T-helper 2 cell treated with Interferon-gamma antibody and Interleukin-4, amounts not matched to agents 5 μg/mL and 100 μg/mL, for 36 hours (primary cell): ENCODE data around the gene NT5C1A.

Experiments
- DNase-seq: peaks from one replicate; pipeline ENCODE4 v3.0.0; 2021; ENCODE audit warnings: low spot score
- H3K27ac Mint-ChIP-seq: one replicate; pipeline ENCODE4 v1.8.0; 2021; ENCODE audit warnings: mild to moderate bottlenecking, mixed read lengths
- H3K27me3 Mint-ChIP-seq: one replicate; pipeline ENCODE4 v1.8.0; 2021; ENCODE audit warnings: low read depth, mixed read lengths
- H3K36me3 Mint-ChIP-seq: one replicate; pipeline ENCODE4 v1.8.0; 2021; ENCODE audit warnings: low read depth, mixed read lengths
- H3K4me1 Mint-ChIP-seq: one replicate; pipeline ENCODE4 v1.8.0; 2021; ENCODE audit warnings: low read depth, mixed read lengths
- H3K4me3 Mint-ChIP-seq: one replicate; pipeline ENCODE4 v1.8.0; 2022; ENCODE audit warnings: mild to moderate bottlenecking, moderate library complexity, mixed read lengths
- H3K9me3 Mint-ChIP-seq: one replicate; pipeline ENCODE4 v1.8.0; 2021; ENCODE audit warnings: mixed read lengths

Gene NT5C1A

DNA sequence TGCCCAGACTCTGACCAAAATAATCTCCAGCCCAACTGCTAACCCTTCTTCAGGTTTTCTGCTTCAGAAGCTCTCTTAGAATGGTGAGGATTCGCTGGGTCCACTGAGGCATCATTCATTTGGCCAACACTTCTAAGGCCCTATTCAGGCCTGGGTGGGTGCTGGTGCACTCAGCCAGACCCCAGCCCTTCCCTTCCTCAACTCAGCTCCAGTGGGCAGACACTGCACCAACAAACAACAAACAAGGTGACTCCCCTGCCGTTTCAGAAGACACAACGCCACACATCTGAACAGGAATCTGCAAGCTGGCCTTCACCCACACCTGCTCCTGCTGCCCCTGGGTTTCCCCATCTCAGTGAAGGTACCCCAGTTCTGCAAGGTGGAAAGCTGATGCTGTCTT is 38.5 kb downstream of the NT5C1A start:
- no peak for DNase-seq
- H3K4me3 Mint-ChIP-seq = no peak overlapping the region
- no peaks in the 10 kb centered on the region for H3K36me3 Mint-ChIP-seq
- no peak overlapping the region for H3K27ac Mint-ChIP-seq
- no peaks in the 10 kb centered on the region for H3K9me3 Mint-ChIP-seq
- peaks cover 11% of the 10 kb centered on the region for H3K27me3 Mint-ChIP-seq
- peaks cover 13% of the 10 kb centered on the region for H3K4me1 Mint-ChIP-seq

- no peak overlapping the region for H3K27ac Mint-ChIP-seq
- H3K36me3 Mint-ChIP-seq = no peaks in the 10 kb centered on the region
- no peak overlapping the region for H3K4me3 Mint-ChIP-seq
- peaks cover 6% of the 10 kb centered on the region for H3K27me3 Mint-ChIP-seq
- no peak for DNase-seq
- H3K9me3 Mint-ChIP-seq = no peaks in the 10 kb centered on the region
- H3K4me1 Mint-ChIP-seq = peaks cover 13% of the 10 kb centered on the region
These were observed 39.1 kb downstream of the NT5C1A start for GRCh38 chr1:39632682-39633417.

DNA sequence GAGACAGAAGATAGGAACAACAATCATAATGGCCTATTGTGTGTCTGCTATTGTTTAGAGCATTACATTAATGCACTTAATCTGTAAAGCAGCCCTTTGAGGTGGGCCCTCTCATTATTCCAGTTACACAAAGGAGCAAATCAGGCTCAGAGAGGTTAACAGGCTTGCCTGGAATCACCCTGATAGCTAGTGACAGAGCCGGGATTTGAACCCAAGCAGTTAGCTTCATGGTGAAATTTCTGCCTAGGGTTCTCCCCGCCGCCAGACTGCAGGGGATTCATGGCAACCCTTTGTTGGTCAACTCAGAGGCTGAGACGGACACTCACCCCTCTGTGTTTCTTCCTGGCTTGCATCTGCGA is 39.6 kb downstream of the NT5C1A start:
- Mint-ChIP-seq H3K27me3 (peaks cover 3% of the 10 kb centered on the region), H3K36me3 (no peaks in the 10 kb centered on the region), H3K4me3 (no peak overlapping the region), H3K9me3 (no peaks in the 10 kb centered on the region), H3K27ac (no peak overlapping the region), H3K4me1 (peaks cover 13% of the 10 kb centered on the region)
- DNase-seq = no peak

- DNase-seq = peak; percentile 54
- Mint-ChIP-seq H3K36me3 (no peaks in the 10 kb centered on the region), H3K4me3 (no peak overlapping the region), H3K4me1 (peaks cover 13% of the 10 kb centered on the region), H3K27ac (no peak overlapping the region), H3K9me3 (no peaks in the 10 kb centered on the region), H3K27me3 (peaks cover 3% of the 10 kb centered on the region)
These were observed 40.3 kb downstream of the NT5C1A start for GRCh38 chr1:39631361-39632322.

DNA sequence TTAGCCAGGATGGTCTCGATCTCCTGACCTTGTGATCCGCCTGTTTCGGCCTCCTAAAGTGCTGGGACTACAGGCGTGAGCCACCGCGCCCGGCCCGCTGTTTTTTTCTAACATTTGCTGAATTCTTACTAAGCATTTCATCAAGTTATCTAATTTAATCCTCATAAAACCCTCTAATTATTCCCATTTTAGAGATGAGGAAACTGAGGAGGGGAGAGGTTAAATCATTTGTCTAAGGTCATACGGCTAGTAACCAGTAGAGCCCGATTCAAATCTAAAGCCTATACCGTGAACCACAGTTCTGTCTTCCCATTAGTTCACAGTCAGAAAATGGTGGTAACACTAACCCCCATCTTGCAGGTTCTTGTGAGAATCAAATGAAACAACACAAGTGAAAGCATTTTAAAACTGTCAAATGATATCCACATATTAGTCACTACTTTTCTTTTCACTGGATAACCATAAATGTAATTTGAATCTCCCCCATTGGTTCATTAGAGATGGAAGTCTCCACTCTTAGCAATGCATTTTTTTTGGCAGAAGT is 43.0 kb downstream of the NT5C1A start:
- H3K4me3 Mint-ChIP-seq = no peak overlapping the region
- DNase-seq = no peak
- H3K27me3 Mint-ChIP-seq = peaks cover 1% of the 10 kb centered on the region
- H3K27ac Mint-ChIP-seq = no peak overlapping the region
- H3K9me3 Mint-ChIP-seq = no peaks in the 10 kb centered on the region
- no peaks in the 10 kb centered on the region for H3K36me3 Mint-ChIP-seq
- H3K4me1 Mint-ChIP-seq = peaks cover 13% of the 10 kb centered on the region

DNA sequence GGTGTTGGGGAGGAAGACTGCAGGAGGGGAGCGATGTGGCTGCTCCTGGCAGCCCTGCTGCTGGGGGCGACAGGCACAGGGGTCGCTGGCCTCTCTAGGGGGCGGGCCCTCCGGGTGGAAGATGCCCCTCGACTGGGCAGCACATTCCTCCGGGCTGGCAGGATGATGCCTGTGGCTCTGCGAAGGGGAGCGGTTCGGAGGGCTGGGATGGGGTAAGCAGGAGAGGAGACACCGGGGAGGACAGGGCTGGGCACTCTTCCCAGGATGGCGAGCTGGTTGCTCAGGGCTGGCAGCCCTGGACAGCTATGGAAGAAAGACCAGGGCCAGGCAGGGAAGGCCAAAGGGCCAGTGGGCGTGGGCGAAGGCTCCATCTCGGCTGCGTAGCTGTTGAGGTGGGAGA is 45.3 kb downstream of the NT5C1A start:
- Mint-ChIP-seq H3K36me3 (no peaks in the 10 kb centered on the region), H3K27me3 (peaks cover 1% of the 10 kb centered on the region), H3K4me3 (no peak overlapping the region), H3K9me3 (no peaks in the 10 kb centered on the region), H3K27ac (no peak overlapping the region), H3K4me1 (peaks cover 7% of the 10 kb centered on the region)
- no peak for DNase-seq

- Mint-ChIP-seq H3K27me3 (peaks cover 1% of the 10 kb centered on the region), H3K9me3 (peaks cover 1% of the 10 kb centered on the region), H3K36me3 (no peaks in the 10 kb centered on the region), H3K4me1 (no peaks in the 10 kb centered on the region), H3K4me3 (no peak overlapping the region), H3K27ac (no peak overlapping the region)
- DNase-seq = no peak
These were observed 46.2 kb downstream of the NT5C1A start for GRCh38 chr1:39625462-39626273.

GRCh38 chr1:39625009-39625408 is 46.9 kb downstream of the NT5C1A start:
- Mint-ChIP-seq H3K4me1 (no peaks in the 10 kb centered on the region), H3K27me3 (peaks cover 1% of the 10 kb centered on the region), H3K9me3 (peaks cover 4% of the 10 kb centered on the region), H3K4me3 (no peak overlapping the region), H3K27ac (no peak overlapping the region), H3K36me3 (no peaks in the 10 kb centered on the region)
- no peak for DNase-seq

DNA sequence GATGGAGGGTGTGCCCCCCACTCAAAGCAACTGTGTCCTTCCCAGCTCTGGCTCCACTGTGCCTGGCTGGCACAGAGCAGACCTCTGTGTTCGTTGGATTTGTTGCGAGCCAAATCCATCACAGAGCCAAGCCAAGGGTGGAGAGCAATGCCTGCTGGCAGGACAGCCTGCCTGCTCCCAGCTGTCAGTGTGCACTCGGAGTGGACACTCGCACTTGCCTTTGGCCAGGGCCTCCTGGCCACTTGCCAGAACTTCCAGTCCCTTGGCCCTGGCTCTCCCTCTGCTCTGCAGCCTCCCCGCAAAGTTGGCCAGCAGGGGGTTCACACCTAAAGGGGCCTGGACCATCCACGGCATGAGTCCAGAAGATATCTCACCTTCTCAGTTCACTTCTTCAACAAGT is 48.9 kb downstream of the NT5C1A start:
- Mint-ChIP-seq H3K9me3 (peaks cover 4% of the 10 kb centered on the region), H3K27me3 (peaks cover 1% of the 10 kb centered on the region), H3K4me3 (no peak overlapping the region), H3K36me3 (no peaks in the 10 kb centered on the region), H3K27ac (no peak overlapping the region), H3K4me1 (no peaks in the 10 kb centered on the region)
- no peak for DNase-seq

GRCh38 chr1:39622427-39622826 is 49.5 kb downstream of the NT5C1A start:
- no peaks in the 10 kb centered on the region for H3K4me1 Mint-ChIP-seq
- no peak overlapping the region for H3K4me3 Mint-ChIP-seq
- no peak for DNase-seq
- peaks cover 4% of the 10 kb centered on the region for H3K9me3 Mint-ChIP-seq
- H3K27me3 Mint-ChIP-seq = peaks cover 1% of the 10 kb centered on the region
- H3K36me3 Mint-ChIP-seq = no peaks in the 10 kb centered on the region
- no peak overlapping the region for H3K27ac Mint-ChIP-seq

DNA sequence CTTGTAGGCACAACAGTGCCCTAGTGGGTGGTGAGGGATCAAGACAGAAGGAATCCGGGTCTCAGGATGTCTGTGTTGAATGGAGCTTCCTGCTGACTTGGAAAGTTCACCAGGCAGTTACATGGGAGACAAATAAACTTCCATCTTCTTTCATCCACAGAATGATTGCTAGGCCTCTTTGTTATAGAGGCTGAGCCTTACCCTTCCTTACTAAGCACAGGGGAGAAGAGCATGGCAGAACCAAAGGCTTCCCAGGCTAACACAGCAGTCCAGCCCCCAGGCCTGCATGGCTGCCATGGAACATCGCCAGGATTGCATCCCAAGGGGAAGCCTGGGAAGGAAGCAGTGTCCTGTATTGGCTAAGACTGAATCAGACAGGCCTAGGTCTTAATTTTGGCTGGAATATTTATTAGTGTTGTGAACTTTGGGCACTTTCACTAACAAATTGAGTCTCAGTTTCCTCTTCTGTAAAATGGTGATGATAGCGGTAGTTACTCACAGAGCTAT is 51.2 kb downstream of the NT5C1A start:
- no peak for DNase-seq
- H3K36me3 Mint-ChIP-seq = no peaks in the 10 kb centered on the region
- no peak overlapping the region for H3K4me3 Mint-ChIP-seq
- peaks cover 4% of the 10 kb centered on the region for H3K9me3 Mint-ChIP-seq
- H3K27me3 Mint-ChIP-seq = peaks cover 1% of the 10 kb centered on the region
- H3K27ac Mint-ChIP-seq = no peak overlapping the region
- H3K4me1 Mint-ChIP-seq = no peaks in the 10 kb centered on the region

- no peak for DNase-seq
- no peaks in the 10 kb centered on the region for H3K36me3 Mint-ChIP-seq
- no peaks in the 10 kb centered on the region for H3K4me1 Mint-ChIP-seq
- no peak overlapping the region for H3K4me3 Mint-ChIP-seq
- H3K27me3 Mint-ChIP-seq = no peaks in the 10 kb centered on the region
- H3K27ac Mint-ChIP-seq = no peak overlapping the region
- peaks cover 4% of the 10 kb centered on the region for H3K9me3 Mint-ChIP-seq
These were observed 54.3 kb downstream of the NT5C1A start for GRCh38 chr1:39617488-39618049.

GRCh38 chr1:39615086-39615673 is 56.7 kb downstream of the NT5C1A start:
- Mint-ChIP-seq H3K36me3 (no peaks in the 10 kb centered on the region), H3K4me1 (no peaks in the 10 kb centered on the region), H3K4me3 (no peak overlapping the region), H3K27me3 (no peaks in the 10 kb centered on the region), H3K9me3 (no peaks in the 10 kb centered on the region), H3K27ac (no peak overlapping the region)
- no peak for DNase-seq
